Adrenal gland (tissue), 5 donors: Measurements from ENCODE around the gene PAOX.

Source experiments
- CTCF ChIP-seq, 6 experiments: fragments of 450-650 bp in 4 of 6; fragments of 200-600 bp in 2 of 6; sonication (generic) in 1 of 6; IDR thresholded peaks; 1 replicate in 5 of 6; 2 replicates in 1 of 6; pipeline versions ENCODE4 v1.5.1 to v1.8.0; 2016 to 2021; ENCODE audit warnings: antibody characterized with exemption in 6 of 6, mild to moderate bottlenecking in 2 of 6, moderate library complexity in 1 of 6
- POLR2A ChIP-seq, 2 donors: fragments of 450-650 bp; IDR thresholded peaks; one replicate each; pipeline ENCODE4 v1.6.1; 2017; ENCODE audit warnings: antibody characterized with exemption in 2 of 2, mild to moderate bottlenecking in 2 of 2, moderate library complexity in 1 of 2
- donor health status: DM: no; HTN: no; CAD: no.

GRCh38 chr10:133385214-133385613 lies 6.2 kb downstream of the PAOX start:
- TF ChIP-seq CTCF (IDR thresholded peaks at IDR 0.05) (no peak), POLR2A (IDR thresholded peaks at IDR 0.05) (no peak)
